Kidney glomerular epithelial cell (primary cell): ENCODE measurements around the gene DNMT3A.
A peak's percentile ranks its signal among the peaks of the same experiment; 100 is the strongest.
"Not testable (repeated sequence)": the region's sequence is repeated elsewhere in the genome, so short reads cannot be mapped to it uniquely, and the experiment has no call there.

Source experiments
- DNase-seq: peaks from one replicate; lab custom pipeline; 2025; lab: John Stamatoyannopoulos, UW

Gene DNMT3A

DNA sequence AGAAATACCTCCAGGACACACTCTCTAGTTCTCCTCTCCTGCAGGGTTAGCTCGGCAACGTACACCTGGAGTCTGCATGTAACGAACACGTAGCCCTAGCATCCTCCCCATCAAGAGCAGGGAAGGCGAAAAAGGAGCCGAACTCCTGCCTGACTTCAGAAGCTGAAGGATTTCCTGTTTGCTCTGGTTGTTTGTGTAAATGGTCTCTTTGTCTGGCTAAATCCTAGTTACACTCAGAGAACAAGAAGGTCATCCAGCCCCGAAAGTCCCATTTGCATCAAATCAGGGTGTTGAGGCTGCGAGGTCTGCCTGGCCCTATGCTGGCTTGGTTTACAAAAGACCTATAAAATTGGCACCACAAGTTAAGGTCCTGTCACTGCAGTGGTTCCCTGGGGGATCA, 107.0 kb downstream of the DNMT3A start:
- no peak for DNase-seq

DNA sequence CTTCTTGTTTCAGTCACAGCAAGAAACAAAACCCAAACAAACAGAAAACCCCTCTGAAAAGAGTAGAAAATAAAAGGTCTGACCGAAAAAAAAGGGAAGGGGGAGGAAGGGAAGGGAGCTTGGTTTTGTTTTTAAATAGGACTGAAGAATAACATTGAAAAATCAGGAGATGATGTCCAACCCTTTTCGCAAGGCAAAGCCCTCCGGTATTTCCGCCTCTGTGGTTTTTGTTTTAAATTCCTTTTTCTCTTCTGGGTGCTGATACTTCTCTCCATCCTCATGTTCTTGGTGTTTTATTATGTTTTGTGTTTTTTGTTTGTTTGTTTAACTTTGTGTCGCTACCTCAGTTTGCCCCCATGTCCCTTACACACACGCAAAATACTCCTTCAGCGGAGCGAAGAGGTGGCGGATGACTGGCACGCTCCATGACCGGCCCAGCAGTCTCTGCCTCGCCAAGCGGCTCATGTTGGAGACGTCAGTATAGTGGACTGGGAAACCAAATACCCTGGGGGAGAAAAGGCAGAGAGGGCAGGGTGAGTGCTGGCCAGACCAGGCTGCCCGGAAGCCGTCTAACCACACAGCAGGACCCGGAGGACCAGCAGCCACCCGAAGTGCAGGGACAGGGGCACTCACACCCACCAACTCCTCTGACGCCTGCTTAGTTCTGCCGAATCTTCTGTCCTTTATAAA, 107.7 kb downstream of the DNMT3A start:
- DNase-seq: no peak

DNA sequence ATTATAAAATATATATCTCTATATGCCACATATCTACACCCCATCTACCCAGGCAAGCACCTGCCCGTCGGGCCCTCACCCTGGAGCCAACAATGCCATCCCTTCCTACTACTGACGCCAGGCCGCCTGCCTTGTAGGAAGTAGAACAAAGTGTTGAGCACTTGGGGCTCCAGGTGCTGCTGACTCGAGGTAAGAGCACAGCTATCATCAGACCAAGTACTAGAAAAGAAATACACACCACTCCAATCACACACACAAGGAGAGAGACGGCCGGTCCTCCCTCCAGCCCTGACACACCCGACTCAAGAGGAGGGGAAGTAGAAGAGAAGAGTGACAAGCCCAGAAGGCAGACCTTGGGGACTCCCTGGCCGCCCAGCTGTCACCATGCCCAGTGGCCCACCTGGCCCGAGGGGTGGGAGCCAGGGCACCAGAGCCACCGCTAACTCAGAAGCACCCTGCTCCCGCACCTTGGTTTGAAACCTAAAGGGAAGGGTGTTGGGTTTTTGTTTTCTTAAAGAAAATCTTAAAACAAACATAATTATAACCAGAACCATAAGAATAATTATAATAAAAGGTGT, 109.4 kb downstream of the DNMT3A start:
- DNase-seq: no peak

DNA sequence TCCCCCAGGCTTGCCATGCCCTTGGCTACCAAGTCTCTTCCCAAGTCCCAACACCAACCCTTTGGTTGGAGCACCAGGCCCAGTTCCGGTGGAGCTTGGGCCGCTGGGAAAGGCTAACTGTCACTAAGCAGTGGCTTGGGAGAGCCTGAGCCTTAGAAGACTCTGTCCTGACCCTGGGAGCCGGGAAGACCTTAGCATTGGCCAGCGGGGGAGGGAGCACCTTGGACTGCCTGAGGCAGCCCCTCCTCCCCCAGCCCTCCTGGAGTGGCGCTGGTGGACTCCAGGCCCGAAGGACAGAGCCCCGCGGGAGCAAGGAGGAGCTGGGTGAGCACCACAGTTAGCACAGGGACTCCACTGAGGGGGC, 110.8 kb downstream of the DNMT3A start:
- DNase-seq: no peak

DNA sequence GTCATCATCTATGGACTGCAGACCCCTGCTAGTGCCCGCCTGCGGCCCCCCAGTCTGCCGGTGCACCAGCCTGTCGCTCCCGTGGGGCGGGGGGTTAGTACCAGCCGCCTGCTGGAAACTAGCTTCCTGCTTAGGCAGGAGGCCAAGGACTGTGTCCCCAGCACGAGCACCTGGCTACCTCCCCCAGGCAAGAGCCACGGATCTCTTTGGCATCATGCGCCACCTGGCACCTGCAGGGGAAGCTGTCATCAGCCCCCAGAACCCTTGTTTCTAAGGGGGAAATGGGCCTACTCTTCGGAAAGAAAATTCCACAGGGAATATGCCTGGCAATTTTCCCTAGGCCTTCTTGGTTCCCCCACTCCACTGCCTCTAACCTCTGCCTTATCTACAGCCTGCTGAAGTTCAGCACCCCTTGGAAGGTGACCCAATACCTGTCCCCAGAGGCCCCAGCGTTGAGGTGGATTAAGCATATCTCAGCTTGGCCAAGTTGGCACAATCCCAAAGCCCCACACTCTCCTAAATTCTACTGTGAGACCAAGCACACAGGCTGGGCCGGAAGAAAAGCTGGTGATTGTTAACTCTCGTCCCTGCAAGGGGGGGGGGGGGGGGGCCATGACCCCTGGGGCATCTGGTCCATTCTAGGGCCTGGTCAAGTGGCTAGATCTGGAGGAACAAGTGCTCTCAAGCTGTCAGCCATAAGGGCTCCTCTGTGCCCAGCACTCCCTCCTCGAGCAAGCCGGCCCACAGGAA, 111.4 kb downstream of the DNMT3A start:
- no peak for DNase-seq

DNA sequence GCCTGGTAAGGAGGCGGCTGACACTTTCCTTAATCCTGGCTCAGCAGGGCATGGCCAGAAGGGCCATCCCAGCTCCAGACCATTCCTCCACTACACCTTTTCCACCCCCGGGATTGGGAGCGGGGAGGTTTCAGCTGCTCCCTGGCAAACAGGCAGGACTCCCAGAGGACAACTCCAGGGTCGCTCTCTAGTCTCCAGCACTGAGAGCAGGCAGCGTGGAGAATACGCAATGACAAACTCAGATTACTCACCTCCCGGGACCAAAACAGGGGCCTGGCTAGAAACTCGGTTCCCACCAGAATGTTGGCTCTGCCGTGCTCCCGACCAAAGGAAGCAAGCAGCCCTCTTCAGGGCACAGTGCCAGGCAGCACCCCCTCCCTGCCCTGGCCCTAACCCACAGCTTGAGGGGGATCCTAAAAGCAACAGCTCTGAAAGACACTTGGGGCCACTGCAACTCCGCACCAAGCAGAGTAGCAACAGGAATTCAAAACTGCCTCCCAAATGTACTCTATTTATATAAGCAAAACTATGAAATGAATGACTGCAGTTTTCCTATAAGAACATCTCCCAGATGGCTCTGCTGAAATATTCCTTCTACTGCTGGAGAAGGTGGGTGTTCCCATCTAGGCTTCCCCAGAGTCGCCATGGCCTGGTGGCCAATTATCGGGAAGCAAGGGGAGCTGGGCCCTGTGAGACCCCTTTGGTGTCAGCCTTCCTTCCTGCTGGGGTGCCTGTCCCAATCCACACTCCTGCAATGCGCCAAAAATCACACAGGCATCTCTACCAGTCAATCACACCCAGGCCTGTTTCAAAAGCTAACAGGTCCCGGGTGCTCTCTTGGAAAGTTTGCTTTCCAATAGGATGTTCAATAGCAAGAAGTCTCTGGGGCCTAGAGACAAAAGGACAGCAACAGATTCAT, 112.2 kb downstream of the DNMT3A start:
- DNase-seq: no peak

DNA sequence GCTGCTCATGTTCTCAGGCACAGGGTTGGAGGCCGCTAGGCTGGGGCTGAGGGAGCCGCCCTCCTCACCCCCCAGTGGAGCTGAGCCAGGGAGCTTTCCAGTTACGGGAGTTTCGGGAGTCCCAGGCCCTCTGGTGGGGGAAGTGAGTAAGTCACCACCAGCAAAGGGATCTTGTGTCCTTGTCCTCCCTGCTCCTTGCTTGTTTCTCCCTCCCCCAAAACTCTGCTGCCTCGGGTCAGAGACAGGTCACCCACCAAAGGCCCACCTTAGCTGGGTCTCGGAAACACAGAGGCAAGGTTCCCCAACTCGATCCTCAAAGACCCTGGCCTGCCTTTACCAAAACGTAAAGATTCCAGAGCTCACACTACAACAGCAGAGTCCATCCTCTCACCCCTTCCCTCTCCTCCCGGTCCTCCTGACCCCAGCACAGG, 112.9 kb downstream of the DNMT3A start:
- DNase-seq: peak; percentile 30

DNA sequence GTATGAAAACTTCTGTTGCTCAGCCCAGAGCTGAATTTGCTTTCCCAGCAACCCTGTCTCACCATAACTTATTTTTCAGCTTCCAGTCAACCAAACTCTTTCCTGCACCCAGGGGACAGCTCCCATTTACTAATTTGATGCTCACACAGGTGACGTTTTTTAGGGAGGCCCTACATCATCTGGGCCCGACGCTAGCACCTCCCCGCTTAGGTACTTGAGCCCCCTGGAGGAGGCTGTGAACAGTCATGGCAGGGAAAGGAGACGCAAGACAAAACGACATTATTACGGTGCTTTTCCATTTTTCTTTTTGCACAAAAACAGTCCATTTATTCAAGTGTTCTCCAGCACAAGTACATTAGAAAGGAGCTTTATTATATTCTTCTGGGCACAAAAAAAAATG, 114.1 kb downstream of the DNMT3A start:
- DNase-seq: no peak

DNA sequence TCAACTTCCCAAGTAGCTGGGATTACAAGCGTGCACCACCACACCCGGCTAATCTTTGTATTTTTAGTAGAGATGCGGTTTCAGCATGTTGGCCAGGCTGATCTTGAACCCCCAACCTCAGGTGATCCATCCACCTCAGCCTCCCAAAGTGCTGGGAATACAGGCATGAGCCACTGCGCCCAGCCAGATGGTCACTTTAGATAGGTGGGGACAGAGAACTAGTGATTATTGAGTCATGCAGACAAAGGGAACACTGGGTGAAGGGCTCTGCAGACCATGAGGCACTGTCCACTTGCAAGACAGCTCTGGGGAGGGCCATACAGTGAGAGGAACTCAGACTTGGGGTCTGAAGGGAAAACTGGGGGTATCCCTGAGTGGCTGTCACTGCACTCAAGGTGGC, 114.9 kb downstream of the DNMT3A start:
- DNase-seq: no peak

DNA sequence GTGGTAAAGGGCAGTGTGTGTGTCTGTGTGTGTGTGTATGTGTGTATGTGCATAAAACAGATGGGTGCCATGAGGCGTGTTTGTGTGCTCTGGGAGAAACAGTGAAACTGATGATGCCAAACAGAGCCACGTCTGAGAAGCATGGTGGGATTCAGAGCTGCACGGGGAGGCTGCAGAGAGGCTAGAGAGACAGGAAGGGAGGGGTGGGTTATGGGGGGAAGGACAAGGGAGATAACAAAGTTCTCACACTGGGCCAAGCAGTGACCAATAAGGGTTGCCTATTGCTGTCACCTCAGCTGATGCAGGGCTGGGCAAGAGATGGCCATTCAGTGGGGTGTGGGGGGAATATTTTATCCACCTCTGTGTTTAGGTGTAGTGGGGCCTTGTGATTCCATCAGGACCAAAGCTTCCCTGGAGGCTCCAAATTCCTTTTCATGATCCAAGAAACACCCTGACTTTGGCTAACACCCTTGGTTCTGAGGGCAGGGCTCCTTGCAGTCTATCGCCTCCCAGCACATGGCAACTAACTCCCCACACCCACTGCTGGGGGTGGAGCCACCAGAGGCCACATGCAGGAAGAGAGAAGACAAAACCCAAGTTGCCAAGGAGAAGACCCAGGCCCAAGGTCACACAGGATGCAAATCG, 119.1 kb downstream of the DNMT3A start:
- DNase-seq: no peak

DNA sequence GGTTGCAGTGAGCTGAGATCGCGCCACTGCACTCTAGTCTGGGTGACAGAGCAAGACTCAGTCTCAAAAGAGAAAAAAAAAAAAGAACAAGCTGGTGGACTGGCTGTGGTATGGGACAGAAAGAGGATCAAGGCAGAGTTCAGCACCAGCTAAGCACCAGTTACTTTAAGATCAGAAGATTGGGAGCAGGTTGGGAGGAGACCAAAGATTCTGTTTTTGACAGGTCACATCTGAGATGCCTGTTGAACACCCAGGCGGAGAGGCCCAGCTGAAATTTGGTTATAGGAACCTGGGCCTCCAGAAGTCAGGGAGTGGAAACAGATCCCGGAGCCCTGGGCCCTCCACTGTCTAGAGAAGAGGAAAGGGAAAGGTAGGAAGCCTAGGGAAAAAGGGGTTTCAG, 120.1 kb downstream of the DNMT3A start:
- no peak for DNase-seq

DNA sequence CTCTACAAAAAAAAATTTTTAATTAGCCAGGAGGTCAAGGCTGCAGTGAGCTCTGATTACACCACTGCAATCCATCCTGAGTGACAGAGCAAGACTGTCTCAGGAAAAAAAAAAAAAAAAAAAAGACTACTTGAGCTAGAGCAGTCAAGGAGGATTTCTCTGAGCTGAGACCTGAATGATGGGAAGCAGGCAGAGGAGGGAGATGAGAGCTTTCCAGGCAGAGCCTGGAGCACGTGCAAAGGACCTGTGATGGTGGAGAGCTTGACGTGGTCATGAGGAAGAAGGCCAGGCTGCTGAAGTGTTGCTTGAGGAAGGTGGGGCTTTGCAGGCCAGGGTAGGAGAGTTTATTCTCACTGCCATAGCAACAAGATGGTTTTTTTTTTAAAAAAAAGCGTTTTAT, 121.4 kb downstream of the DNMT3A start:
- no peak for DNase-seq

DNA sequence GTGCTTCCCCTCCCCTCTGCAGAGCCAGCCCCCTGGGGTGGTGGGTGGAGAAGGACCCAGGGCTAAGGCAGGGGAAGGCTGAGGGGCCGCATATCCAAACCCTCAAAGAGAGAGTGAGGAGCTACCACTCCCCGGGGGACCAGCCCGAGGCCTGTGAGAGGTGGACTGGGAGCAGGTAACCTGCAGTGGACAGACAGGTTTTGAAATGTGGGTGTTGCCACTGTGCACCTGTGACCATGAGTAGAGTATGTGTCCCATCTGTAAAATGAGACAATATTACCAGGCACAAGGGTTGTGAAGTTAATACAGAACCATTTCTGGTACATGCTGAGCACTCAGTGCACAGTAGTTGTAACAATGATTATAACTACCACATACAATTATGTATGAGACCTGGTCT, 122.1 kb downstream of the DNMT3A start:
- no peak for DNase-seq

DNA sequence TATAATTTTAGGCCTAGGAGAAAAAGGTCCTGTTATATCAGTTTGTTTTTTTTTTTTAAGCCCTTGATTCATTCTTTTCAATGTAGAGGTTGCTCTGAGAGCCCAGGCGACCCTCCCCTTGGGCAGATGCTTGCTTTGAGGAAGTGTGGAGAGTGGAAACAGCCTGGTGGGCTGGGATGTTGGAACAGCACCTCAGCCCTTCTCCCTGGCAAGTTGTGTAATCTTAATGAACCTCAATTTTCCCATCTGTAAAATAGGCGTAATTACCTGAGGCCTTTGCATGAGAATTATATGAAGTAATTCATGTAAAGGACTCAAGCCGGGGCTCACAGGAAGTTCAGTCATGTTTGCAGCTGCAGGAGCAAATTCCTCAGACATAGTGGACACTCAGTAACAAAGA, 123.6 kb downstream of the DNMT3A start:
- no peak for DNase-seq

DNA sequence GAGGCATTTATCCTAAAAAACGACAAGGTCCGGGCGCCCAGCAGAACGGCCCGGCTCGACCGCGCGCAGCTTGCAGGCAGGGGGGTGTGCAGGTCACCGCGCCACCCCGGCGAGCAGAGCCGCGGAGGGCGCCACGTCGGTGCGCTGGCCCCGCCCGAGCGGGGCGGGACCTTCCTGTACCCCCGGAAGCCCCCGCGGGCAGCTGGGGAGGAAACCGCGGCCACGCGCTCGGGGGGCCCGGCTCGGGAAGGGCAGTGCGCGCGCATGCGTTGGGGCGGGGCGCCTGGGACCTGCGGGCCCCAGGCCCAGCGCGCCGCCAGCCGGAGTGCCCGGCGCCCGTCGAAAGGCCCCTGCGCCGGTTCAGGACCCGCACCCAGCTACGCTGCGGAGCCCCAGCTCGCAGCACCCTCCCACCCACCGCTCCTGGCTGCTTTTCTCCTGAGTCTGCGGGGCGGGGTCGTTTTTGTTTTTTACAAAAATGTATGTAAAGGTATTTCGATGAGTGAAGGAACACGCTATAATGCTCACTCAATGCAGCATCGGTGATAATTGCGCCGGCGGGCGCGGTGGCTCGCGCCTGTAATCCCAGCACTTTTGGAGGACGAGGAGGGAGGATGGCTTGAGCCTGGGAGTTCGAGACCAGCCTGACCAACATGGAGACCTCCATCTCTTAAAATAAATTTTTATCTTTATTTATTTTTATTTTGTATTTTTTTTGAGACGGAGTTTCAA, 125.6 kb downstream of the DNMT3A start:
- no peak for DNase-seq

DNA sequence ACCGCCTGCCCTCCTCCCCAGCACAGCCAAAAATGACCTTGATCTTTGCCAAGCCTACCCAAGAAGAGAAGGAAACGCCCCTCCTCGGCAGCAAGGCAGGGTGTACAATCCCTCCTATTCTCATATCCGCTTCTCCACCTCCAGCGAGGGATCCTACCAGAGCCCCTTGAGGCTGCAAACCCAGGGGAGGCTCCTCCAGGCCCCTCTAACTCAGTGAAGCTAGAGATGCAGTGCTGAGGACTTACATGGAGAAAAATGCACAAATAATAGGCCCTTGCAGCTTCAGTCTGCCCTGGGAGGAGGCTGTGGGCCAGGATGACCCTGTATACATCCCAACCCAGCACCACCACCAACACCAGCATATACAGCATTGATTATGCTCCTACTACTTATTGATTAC, 126.5 kb downstream of the DNMT3A start:
- DNase-seq: no peak

DNA sequence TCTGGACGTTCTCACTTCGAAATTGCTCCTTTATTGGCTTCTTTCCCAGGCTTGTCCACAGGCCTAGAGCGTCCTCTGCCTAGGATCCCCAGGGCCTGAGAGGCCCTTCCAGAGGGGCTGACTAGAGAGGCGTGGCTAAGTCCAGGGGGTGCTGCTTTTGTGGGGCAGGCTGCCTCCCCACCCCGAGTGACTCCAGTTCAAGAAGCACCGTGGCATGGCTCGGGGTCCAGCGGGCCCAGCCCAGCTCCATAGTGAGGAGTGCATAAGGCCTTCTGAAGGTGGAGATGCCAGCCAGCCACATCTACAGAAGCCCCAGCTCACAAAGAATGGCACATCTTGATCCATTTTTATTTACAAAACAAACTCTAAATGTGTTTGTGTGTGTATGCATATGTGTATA, 128.5 kb downstream of the DNMT3A start:
- no peak for DNase-seq

DNA sequence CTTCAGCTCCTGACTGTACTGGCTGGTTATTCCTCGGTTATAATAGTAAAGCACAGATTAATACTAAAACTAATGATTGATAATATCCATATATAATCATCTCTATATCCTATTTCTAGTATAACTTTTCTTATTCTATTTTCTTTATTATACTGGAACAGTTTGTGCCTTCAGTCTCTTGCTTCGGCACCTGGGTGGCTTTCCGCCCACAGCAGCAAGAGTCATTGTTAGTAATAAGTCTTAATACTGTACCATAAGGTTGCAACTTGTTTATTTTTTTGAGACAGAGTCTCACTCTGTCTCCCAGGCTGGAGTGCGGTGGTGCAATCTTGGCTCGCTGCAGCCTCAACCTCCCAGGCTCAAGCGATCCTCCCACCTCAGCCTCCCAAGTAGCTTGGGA, 130.8 kb downstream of the DNMT3A start:
- not testable (repeated sequence) for DNase-seq

DNA sequence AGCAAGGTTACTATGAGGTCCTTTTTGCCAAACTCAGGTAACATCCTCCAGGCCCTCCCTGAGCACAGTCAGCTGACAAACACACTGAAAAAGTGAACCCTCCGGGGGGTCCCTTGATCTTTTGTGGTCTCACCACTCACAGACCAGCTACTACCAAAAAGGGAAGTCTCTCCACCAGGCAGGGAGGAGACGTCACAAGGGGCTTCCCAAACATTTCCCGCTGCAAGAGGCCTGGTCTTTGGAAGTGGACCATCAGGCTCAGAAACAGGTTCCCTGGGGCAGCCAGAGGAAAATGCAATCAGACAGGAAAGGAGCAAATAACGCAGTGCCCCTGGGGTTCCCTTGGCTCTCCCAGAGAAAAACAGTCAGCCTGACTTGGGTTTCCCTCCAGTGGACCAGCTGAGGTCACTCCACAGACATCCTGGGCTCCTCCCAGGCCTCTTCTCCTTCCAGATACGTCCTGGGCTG, 134.6 kb downstream of the DNMT3A start:
- DNase-seq: no peak

DNA sequence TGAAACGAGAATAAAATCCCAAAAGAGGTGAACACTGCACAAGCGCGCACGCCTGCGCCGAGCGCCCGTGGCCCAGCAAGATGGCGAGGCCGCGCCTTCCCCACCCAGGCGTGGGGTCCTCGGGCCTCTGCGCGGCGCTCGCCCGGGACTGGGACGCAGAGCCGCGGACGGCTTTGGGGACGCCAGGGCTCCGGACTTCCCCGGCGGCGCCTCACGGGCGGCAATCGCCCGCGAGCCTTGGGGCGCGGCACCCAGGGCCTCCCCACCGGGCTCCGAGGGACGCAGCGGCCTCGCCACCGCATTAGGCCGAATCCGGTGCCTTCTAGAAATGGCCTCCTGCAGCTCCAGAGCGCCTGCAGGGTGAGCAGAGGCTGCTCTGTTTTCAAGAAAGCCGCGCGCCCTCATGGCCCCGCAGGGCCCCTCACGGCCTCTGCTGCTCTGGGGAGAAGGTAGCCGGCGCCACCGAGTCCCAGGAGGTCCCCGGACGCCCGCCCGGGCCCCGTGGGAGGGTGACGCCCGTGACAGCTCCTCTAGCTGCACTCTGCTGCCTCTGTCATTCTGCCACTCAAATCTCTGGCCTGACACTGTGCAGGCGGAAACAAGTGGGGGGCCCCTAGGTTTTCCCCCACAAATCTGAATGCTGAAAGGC, 137.4 kb downstream of the DNMT3A start:
- no peak for DNase-seq

DNA sequence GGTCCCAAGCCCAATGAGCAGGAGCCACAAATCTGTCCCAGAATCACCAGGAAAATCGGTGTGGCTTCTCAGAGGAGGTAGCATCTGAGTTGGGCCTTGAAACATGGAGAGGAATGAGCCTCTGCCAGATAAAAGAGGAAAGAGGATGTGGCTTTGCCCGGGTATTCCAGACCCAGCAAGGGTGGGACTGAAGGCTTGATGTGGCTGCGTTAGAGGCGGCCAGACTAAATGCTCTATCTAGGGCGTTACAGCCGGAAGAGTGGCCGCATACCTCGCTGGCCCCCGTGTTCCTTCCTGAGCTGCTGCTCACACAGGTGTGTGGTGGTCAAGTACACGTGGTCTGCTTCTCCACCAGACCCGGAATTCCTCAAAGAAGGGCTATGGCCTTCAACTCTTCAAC, 139.4 kb downstream of the DNMT3A start:
- DNase-seq: no peak
